Aorta (tissue), 5 donors: ENCODE results near the gene CHD1. TPM values are rescaled to one million over a fixed set of nuclear protein-coding genes. Genes with fewer than 3 reads are reported as not detected.

ENCODE experiments used
- ATAC-seq: fragments of 200-7000 bp; cut with Tn5 transposase; one replicate; pipeline ENCODE4 v1.9.1; 2022; ENCODE audit warnings: moderate library complexity; ENCODE audit not compliant: low FRiP score
- DNase-seq, 2 donors: peaks; one replicate each; pipeline ENCODE4 v3.0.0-alpha.2; 2020
- H3K27ac ChIP-seq, 2 donors: one replicate each; pipeline ENCODE4 v1.5.1; 2013; ENCODE audit warnings: low read length in 2 of 2, mild to moderate bottlenecking in 2 of 2, moderate library complexity in 2 of 2, control low read depth in 1 of 2, inconsistent platforms in 1 of 2, low read depth in 1 of 2
- H3K27me3 ChIP-seq, 2 donors: one replicate each; pipeline ENCODE4 v1.6.1; 2013; ENCODE audit warnings: control low read depth in 1 of 2, low read length in 1 of 2, mild to moderate bottlenecking in 1 of 2, moderate library complexity in 1 of 2; ENCODE audit not compliant: insufficient read depth in 2 of 2, control insufficient read depth in 1 of 2
- H3K36me3 ChIP-seq, 2 donors: one replicate each; pipeline ENCODE4 v1.6.1; 2013; ENCODE audit warnings: control low read depth in 1 of 2, low read length in 1 of 2, mild to moderate bottlenecking in 1 of 2; ENCODE audit not compliant: insufficient read depth in 2 of 2, control insufficient read depth in 1 of 2
- H3K4me1 ChIP-seq, 2 donors: one replicate each; pipeline ENCODE4 v1.6.1; 2013; ENCODE audit warnings: low read length in 2 of 2, control low read depth in 1 of 2, mild to moderate bottlenecking in 1 of 2, moderate library complexity in 1 of 2; ENCODE audit not compliant: insufficient read depth in 2 of 2, control insufficient read depth in 1 of 2
- H3K4me3 ChIP-seq, 2 donors: one replicate each; pipeline ENCODE4 v1.5.1; 2013; ENCODE audit warnings: low read length in 2 of 2, control low read depth in 1 of 2, mild to moderate bottlenecking in 1 of 2
- H3K9me3 ChIP-seq: one replicate; pipeline ENCODE4 v1.6.1; 2013; ENCODE audit warnings: mild to moderate bottlenecking, low read length; ENCODE audit not compliant: control insufficient read depth
- WGBS, 2 donors: extraction: QIAGEN DNeasy Blood & Tissue Kit; methylation state at CpG; one replicate each; pipeline ENCODE4 v1.1.7; 2013; 5-methylcytosine and 5-hydroxymethylcytosine counted together
- intact Hi-C, 2 donors: fragments of 100-400 bp; cut with DNase I; formaldehyde crosslinking; loops; one replicate each; pipeline versions ENCODE4 v1.14.2 to v1.15.0; 2022
- polyA plus RNA-seq, 2 donors: library from polyadenylated mRNA; stranded (reverse); fragments of 200-250 nt; gene quantifications; one replicate each; pipeline ENCODE4 v1.2.3, GENCODE V29; 2013
- total RNA-seq, 2 donors: library from RNA; stranded (reverse); fragmentation: NEBNext Ultra II Directional; extraction: Animal tissue kit (Norgen Biotek cat#: 25700); gene quantifications; one replicate each; pipeline ENCODE4 v1.2.1, GENCODE V29; 2021
- donor health status: healthy with polysubstance abuse.
- donor health status: Bipolar disorder and iron deficiency.
- donor health status: DM: no; HTN: no; CAD: no.
- donor health status: DM: no; HTN: no; CAD: no.
- donor health status: DM: yes; HTN: yes; CAD: no.

CHD1 gene
- total and polyA plus RNA-seq, 4 donors: 5.9 to 51.8 (median 28.3) TPM

- H3K36me3 ChIP-seq: peaks cover 0 to 3% of the 10 kb centered on the region in 2 donors
- H3K27ac ChIP-seq: no peak overlapping the region
- ATAC-seq (no peak), DNase-seq (no peak)
- intact Hi-C loops: no loop called here
- H3K9me3 ChIP-seq: no peaks in the 10 kb centered on the region
- no peaks in the 10 kb centered on the region for H3K4me1 ChIP-seq
- no peak overlapping the region for H3K4me3 ChIP-seq
- no peaks in the 10 kb centered on the region for H3K27me3 ChIP-seq
Measured at GRCh38 chr5:98898743-98899142, 30.1 kb downstream of the CHD1 start.

GRCh38 chr5:98891591-98891990, 37.2 kb downstream of the CHD1 start:
- H3K4me1 ChIP-seq: no peaks in the 10 kb centered on the region
- no peaks in the 10 kb centered on the region for H3K27me3 ChIP-seq
- no peak for ATAC-seq
- WGBS, 2 donors: 86 to 94% methylated on average over 1 of the region's 1 CpG
- H3K36me3 ChIP-seq: peaks cover 0 to 5% of the 10 kb centered on the region in 2 donors
- intact Hi-C loops: no loop called here
- H3K4me3 ChIP-seq: no peak overlapping the region
- DNase-seq: no peak
- H3K9me3 ChIP-seq: no peaks in the 10 kb centered on the region
- H3K27ac ChIP-seq: no peak overlapping the region

DNA sequence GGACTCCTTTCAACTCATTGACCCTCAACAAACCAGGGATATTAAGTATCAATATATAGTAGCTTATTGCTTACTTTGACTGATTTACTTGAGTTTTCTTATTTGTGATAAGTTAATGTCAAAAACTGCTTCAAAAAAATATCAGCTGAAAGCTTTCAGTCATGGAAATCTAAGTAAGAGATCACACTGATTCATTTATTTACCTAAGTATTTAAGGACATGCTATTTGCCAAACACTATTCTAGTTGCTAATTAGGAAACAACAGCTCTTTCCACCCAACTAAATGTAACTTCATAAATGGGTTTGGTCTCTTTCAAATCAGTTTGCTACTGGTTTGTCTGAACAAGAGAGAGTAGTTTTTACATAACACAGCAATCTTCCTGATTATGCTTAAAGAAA, 48.2 kb downstream of the CHD1 start:
- Histone ChIP-seq H3K27ac (no peak overlapping the region), H3K27me3 (no peaks in the 10 kb centered on the region), H3K9me3 (no peaks in the 10 kb centered on the region), H3K4me1 (no peaks in the 10 kb centered on the region), H3K36me3 (peaks cover 3 to 8% of the 10 kb centered on the region in 2 donors), H3K4me3 (no peak overlapping the region)
- intact Hi-C loops: no loop called here
- DNase-seq (no peak), ATAC-seq (no peak)

GRCh38 chr5:98880151-98880550, 48.7 kb downstream of the CHD1 start:
- Histone ChIP-seq H3K27me3 (no peaks in the 10 kb centered on the region), H3K9me3 (no peaks in the 10 kb centered on the region), H3K36me3 (peaks cover 3 to 8% of the 10 kb centered on the region in 2 donors), H3K4me3 (no peak overlapping the region), H3K4me1 (no peaks in the 10 kb centered on the region), H3K27ac (no peak overlapping the region)
- DNase-seq (no peak), ATAC-seq (no peak)
- WGBS, 2 donors: 91 to 97% methylated on average over 3 of the region's 3 CpGs
- intact Hi-C loops: no loop called here

DNA sequence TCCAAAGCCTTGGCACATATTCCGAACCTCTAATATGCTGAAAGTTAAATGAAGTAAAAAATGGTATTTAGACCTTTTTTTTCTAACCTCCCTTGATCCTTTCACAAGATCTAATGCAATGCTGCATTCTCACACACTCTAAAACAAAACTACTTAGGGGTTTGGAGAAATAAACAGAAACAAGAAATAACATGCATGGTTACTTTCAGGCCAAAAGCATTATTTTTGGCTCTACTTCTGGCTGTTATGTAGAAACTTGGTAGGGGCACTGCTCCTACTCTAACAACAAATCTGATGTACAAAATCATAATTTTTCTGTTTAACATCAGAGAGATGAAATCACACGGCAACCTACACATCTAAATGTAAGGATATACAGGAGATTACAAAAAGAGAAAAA, 51.2 kb downstream of the CHD1 start:
- H3K4me1 ChIP-seq: no peaks in the 10 kb centered on the region
- H3K27ac ChIP-seq: no peak overlapping the region
- DNase-seq: no peak
- no peaks in the 10 kb centered on the region for H3K9me3 ChIP-seq
- intact Hi-C loops: no loop called here
- ATAC-seq: no peak
- no peaks in the 10 kb centered on the region for H3K27me3 ChIP-seq
- no peak overlapping the region for H3K4me3 ChIP-seq
- 81 to 91% methylated on average over 2 of the region's 2 CpGs for WGBS, 2 donors
- H3K36me3 ChIP-seq: peaks cover 3 to 11% of the 10 kb centered on the region in 2 donors

- Histone ChIP-seq H3K36me3 (peaks cover 3 to 5% of the 10 kb centered on the region in 2 donors), H3K4me3 (no peak overlapping the region), H3K4me1 (no peaks in the 10 kb centered on the region), H3K27ac (no peak overlapping the region), H3K27me3 (no peaks in the 10 kb centered on the region), H3K9me3 (no peaks in the 10 kb centered on the region)
- intact Hi-C loops: no loop called here
- no peak for ATAC-seq
- peak in 1 of 2 donors; percentile 15 for DNase-seq
- 89 to 91% methylated on average over 4 of the region's 4 CpGs for WGBS, 2 donors
Measured at GRCh38 chr5:98872674-98873073, 56.1 kb downstream of the CHD1 start.

- 62 to 75% methylated on average over 2 of the region's 2 CpGs for WGBS, 2 donors
- H3K9me3 ChIP-seq: no peaks in the 10 kb centered on the region
- ATAC-seq (no peak), DNase-seq (no peak)
- no peaks in the 10 kb centered on the region for H3K27me3 ChIP-seq
- no peaks in the 10 kb centered on the region for H3K4me1 ChIP-seq
- peaks cover 0 to 3% of the 10 kb centered on the region in 2 donors for H3K36me3 ChIP-seq
- no peak overlapping the region for H3K4me3 ChIP-seq
- intact Hi-C loops: no loop called here
- no peak overlapping the region for H3K27ac ChIP-seq
Measured at GRCh38 chr5:98865690-98866089, 63.1 kb downstream of the CHD1 start.

DNA sequence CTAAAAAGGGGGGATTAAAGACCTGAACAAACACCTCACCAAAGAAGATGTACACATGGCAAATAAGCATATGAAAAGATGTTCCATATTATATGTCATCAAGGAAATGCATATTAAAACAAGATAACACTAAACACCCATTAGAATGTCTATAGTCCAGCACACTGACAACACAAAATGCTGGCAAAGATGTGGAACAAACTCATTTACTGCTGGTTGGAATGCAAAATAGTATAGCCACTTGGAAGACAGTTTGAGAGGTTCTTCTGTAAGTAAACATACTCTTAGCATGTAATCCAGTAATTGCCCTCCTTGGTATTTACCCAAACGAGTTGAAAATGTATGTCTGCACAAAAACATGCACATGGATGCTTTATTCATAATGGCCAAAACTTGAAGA, 81.8 kb downstream of the CHD1 start:
- ATAC-seq: no peak
- WGBS, 2 donors: 57 to 67% methylated on average over 1 of the region's 1 CpG
- Histone ChIP-seq H3K27ac (no peak overlapping the region), H3K9me3 (peaks cover 3% of the 10 kb centered on the region), H3K36me3 (no peaks in the 10 kb centered on the region), H3K27me3 (no peaks in the 10 kb centered on the region), H3K4me3 (no peak overlapping the region), H3K4me1 (no peaks in the 10 kb centered on the region)
- intact Hi-C loops: no loop called here
- DNase-seq: no peak

DNA sequence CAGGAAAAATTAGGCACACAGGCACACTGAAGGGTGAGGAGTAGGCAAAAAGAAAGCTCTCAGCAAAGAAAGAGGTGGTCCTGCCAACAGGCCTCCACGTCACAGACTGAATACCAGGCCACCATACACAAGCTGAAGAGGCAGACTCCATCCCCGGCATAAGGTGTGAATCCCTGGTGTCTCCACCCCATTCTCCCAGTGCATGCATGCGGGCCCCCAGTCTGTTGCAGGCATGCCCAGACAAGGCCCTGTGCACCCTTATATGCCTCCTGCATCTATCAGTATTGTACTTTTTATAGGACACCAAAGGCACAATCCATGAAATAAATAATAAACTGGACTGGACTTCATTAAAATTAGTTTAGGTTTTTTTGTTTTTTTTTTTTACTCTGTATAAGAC, 82.3 kb downstream of the CHD1 start:
- DNase-seq: no peak
- intact Hi-C loops: no loop called here
- 89 to 91% methylated on average over 3 of the region's 3 CpGs for WGBS, 2 donors

More for the DNA sequence above, 82.3 kb downstream of the CHD1 start:
- Histone ChIP-seq H3K9me3 (peaks cover 3% of the 10 kb centered on the region), H3K36me3 (no peaks in the 10 kb centered on the region), H3K27ac (no peak overlapping the region), H3K4me1 (no peaks in the 10 kb centered on the region), H3K27me3 (no peaks in the 10 kb centered on the region), H3K4me3 (no peak overlapping the region)
- no peak for ATAC-seq
